ENCODE data around the gene TEX22.
"Not testable (repeated sequence)": the region's sequence is repeated elsewhere in the genome, so short reads cannot be mapped to it uniquely, and the experiment has no call there.

The TEX22 gene

GRCh38 chr14:105398044-105398725 is at the start of gene TEX22:
TSS of gene TEX22 (plus strand) at chr14:105398538. CDS start at chr14:105399341, 803 bp downstream.
- peak; percentile 72 to 94 for DNase-seq (ENCODE audit: low read depth in 2 of 2)

DNA sequence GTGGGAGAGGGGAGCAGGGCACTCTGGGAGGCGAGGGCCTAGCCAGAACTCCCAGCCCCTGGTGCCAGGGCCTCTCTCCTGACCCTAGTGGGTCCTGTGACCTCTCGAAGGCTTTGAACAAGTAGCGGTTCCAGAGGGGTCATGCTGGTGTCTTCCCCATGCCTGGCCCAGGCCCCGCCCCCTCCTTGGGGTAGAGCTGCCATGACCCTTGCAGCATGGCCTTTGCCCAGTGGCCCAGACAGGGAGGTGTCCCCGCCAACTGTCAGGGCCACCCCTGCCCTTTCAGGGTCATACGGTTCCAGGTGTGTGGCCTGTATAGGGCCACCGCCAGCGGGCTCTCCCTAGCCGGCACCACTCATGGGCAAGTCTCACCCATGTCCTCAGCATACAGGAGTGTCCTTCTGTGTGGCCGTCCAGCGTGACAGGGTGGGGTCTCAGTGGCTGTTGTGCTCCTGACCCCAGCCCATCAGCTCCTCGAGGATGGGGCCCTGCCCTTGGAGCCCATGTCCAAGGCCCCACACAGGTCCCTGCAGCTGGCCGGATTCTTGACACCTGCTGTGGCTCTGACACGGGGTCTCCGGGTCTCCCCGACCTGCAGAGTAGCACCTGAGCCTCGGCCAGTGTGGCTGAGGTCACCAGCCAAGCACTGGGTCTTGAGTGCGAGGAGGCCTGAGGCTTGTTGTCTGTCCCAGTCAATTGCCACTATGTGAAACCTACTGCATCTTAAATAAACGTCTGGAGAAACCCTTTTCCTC is 49.2 kb upstream of the TEX22 start:
- no peak for DNase-seq (ENCODE audit: low read depth in 2 of 2)

- no peak for DNase-seq (ENCODE audit: low read depth in 2 of 2)
Measured at GRCh38 chr14:105349992-105350391, 48.3 kb upstream of the TEX22 start.

DNA sequence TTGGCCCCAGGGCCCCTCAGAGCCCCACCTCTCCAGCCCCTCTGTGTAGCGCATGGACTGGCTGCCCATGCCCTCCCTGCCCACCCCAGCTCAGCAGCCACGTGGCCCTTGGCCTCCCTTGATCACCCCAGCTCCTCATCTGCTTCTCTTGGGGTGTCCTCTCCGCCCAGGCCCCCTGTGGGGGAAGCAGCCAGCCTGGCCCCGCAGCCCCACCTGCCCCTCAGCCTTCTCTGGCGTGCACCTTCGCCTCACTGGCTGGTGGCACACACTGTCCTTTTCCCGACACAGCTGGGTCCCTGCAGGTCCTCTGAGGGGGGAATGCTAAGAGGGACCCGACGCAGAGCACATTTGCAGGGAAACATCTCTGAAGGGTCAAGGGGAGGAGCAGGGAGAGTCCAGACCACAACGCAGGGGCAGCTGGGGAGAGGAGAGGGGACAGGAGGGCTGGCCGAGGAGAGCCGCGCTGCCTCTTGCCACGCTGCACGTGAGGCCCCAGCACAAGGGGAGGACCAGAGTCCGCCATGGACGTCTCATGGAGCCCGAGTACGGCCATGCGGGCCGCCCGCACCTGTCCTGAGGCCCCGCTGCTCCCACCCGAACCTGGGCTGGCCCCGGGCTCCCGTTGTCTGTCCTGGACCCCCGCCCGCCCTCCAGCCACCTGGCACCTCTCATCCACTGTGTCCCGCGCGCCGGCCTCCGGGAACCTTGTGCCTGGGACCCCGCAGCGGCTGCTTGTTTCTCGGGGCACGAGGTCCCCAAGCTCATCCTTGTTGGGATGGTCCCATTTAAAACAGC is 47.7 kb upstream of the TEX22 start:
- no peak for DNase-seq (ENCODE audit: low read depth in 2 of 2)

GRCh38 chr14:105351410-105351809 is 46.9 kb upstream of the TEX22 start:
- DNase-seq (ENCODE audit: low read depth in 2 of 2): no peak

GRCh38 chr14:105351920-105352851 is 46.2 kb upstream of the TEX22 start:
- DNase-seq (ENCODE audit: low read depth in 2 of 2): peak; percentile 78

DNA sequence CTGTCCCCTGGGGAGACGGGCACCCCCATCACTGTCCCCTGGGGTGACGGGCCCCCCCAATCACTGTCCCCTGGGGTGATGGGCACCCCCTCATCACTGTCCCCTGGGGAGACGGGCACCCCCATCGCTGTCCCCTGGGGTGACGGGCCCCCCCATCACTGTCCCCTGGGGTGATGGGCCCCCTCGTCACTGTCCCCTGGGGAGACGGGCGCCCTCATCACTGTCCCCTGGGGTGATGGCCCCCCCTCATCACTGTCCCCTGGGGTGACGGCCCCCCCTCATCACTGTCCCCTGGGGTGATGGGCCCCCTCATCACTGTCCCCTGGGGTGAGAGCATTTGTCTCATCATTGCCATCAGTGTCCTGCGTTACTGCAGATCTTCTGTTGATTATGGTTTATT is 45.2 kb upstream of the TEX22 start:
- no peak for DNase-seq (ENCODE audit: low read depth in 2 of 2)

GRCh38 chr14:105354541-105354940 is 43.8 kb upstream of the TEX22 start:
- no peak for DNase-seq (ENCODE audit: low read depth in 2 of 2)

DNA sequence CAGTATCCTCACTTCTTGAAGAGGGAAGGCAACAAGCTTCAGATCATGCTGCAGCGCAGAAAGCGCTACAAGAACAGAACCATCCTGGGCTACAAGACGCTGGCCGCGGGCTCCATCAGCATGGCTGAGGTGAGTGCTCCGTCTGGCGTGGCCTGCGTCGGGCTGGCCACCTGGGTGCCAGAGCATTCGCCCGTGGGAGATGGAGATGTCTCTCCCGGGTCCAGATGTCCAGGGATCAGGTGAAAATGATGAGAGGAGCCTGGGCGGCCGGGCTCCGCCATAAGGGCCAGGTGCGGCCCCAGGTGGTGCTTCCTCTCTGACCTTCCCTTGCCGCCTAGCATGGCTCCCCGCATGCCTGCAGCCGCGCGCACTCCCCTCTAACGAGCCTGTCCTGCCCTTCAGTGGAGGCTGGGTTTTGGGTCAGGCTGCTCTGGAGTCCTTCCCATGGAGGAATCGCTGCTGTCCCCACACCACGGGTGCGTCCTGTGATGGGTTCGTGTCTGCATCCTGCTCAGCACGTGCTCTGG is 43.2 kb upstream of the TEX22 start:
- DNase-seq (ENCODE audit: low read depth in 2 of 2): no peak

DNA sequence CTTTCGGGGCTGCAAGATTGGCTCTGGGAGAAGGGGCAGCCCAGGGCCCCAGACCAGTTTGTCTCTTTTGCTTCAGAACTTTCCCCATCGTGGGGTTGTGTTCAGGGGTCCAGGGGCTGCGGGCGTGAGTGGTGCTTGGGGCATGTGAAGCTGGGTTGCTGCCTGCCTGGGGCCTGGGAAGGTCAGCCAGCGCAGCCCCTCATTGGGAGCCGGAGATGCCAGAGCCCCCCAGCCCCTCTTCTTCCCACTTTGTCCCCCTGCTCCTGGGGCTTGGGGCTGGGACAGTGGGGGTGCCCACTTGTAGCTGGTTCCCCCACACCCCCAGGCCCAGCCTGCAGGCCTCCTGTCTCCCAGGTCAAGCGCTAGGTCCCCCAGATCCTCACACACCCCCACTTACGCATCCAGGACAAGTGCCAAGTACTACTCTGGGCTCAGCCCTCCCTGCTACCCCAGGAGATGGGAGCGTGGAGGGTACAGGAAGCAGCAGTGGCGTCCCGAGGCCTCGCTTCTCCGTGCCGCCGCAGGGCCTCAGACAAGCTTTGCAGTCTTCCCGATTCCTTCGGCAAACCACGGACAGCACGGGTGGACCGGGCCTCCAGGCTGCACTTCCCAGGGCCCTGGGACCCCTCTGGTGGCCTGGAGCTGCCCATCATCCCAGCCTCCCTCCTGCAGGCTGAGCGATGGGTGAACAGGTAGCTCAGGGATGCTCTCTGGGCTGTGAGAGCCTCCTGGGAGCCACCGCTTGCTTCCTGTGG is 42.3 kb upstream of the TEX22 start:
- DNase-seq (ENCODE audit: low read depth in 2 of 2): no peak

- DNase-seq (ENCODE audit: low read depth in 2 of 2): no peak
Measured at GRCh38 chr14:105356927-105357326, 41.4 kb upstream of the TEX22 start.

- no peak for DNase-seq (ENCODE audit: low read depth in 2 of 2)
Measured at GRCh38 chr14:105357626-105358025, 40.7 kb upstream of the TEX22 start.

DNA sequence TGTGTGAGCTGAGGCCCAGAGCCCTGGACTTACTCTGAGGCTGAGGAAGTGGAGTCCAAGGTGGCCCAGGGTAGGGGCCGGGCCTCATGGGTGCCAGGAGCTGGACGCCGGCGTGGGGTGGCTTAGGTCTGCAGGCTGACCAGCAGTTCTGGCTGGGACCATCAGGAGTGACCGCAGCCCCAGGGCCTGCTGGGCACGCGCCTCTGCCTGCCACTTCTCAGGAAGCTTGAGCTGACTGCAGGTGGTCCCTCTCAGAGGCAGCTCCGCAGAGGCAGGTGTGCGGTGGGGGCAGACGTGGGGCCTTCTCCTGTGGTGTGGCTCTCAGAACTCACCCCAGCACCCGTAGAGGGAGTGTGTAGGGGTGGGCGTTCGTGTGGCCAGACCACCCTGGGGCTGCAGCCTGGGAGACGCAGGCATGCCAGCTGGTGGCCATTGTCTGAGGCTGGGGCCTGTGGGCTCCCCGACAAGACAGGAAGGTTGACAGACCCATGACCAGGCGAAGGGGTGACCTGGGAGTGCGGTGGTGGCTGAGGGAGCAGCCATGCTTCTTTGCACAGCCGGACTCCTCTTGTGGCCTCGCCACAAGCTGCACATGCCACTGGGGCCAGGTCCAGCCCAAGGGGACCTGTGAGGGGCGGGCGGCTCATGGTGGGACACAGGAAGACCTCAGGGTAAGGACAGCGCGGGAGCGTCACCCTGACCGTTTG is 40.0 kb upstream of the TEX22 start:
- no peak for DNase-seq (ENCODE audit: low read depth in 2 of 2)

DNA sequence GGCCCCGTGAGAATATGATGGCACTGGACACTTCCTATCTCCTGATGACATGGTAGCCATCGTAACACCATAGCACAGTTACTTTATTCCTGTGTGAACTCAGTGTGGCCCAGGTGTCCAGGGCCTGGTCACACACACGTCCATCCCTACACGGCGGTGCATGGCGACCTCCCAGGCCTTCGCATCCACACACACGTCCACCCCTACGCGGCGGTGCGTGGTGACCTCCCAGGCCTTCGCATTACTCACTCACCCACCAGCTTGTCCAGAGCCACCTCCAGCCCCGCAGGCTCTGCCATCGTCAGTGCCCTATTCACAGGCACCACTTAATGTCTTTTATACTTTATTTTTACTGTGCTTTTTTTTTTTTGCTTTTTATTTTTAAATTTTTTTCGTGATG is 39.4 kb upstream of the TEX22 start:
- DNase-seq (ENCODE audit: low read depth in 2 of 2): no peak

DNA sequence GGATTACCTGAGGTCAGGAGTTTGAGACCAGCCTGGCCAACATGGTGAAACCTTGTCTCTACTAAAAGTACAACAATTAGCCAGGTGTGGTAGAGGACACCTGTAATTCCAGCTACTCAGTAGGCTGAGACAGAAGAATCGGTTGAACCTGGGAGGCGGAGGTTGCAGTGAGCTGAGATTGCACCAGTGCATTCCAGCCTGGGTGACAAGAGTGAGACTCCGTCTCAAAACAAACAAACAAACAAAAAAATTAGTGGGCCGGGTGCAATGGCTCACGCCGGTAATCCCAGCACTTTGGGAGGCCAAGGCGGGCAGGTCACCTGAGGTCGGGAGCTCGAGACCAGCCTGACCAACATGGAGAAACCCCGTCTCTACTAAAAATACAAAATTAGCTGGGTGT is 36.9 kb upstream of the TEX22 start:
- not testable (repeated sequence) for DNase-seq (ENCODE audit: low read depth in 2 of 2)

GRCh38 chr14:105363847-105364708 is 34.3 kb upstream of the TEX22 start:
- no peak for DNase-seq (ENCODE audit: low read depth in 2 of 2)

GRCh38 chr14:105365101-105365500 is 33.2 kb upstream of the TEX22 start:
- DNase-seq (ENCODE audit: low read depth in 2 of 2): no peak

GRCh38 chr14:105365681-105366080 is 32.7 kb upstream of the TEX22 start:
- DNase-seq (ENCODE audit: low read depth in 2 of 2): no peak
